HG02759 (cell line): ENCODE measurements around the gene RSRP1.
A peak's percentile ranks its signal among the peaks of the same experiment; 100 is the strongest.
"Not testable (repeated sequence)": the region's sequence is repeated elsewhere in the genome, so short reads cannot be mapped to it uniquely, and the experiment has no call there.

Source experiments
- ATAC-seq: cut with Tn5 transposase; IDR thresholded peaks from one replicate; pipeline ENCODE4 v1.9.1; 2021; ENCODE audit warnings: mild to moderate bottlenecking, moderate library complexity; ENCODE audit not compliant: unreplicated experiment

RSRP1 gene

DNA sequence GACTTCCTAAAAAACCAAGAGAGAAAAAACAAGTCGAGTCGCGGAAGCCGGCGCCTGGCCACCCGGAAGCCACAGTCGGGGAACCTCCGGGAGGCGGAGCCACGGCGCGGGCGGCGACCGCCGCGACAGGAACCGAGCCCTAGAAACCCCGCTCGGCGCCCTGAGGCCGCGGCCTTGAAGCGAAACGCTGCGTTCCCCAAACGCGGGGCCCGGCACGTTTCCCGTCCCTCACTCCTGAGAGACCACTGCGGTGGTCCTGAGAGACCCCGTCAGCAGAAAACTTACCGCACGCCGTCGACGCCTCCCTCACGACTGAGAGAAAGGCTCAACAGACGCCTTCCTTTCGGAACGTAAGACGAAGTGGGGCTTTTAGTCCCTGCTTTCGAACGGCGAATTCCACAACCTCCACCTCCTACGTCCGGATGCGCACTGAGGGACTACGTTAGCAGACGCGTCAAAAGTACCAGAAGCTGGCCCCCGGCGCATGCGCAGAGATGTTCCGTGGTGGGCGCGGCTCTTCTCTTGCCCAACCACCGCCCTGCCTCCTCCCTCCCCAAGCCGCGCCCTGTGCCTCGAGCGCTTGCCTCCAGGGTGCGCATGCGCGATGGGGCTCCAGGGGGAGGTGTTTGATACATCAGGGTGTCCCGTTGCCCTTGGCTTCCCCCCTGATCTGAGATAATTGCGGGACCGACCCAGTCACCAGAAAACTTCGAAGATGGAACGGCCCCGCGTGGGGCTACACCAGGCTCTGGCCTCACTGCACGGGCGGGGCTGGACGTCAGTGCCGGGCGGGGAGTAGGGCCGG is at the start of gene RSRP1:
Gene RSRP1 (minus strand): TSS at position 431 of the 805 bp plus-strand sequence. CDS start 491 bp downstream, outside the sequence.
- ATAC-seq = peak; percentile 89

- ATAC-seq = not testable (repeated sequence)
Measured at GRCh38 chr1:25296501-25296900, 49.2 kb upstream of the RSRP1 start.

- not testable (repeated sequence) for ATAC-seq
Measured at GRCh38 chr1:25294889-25295826, 47.9 kb upstream of the RSRP1 start.

GRCh38 chr1:25293426-25293825 is 46.2 kb upstream of the RSRP1 start:
- not testable (repeated sequence) for ATAC-seq

- not testable (repeated sequence) for ATAC-seq
Measured at GRCh38 chr1:25290043-25290442, 42.8 kb upstream of the RSRP1 start.

DNA sequence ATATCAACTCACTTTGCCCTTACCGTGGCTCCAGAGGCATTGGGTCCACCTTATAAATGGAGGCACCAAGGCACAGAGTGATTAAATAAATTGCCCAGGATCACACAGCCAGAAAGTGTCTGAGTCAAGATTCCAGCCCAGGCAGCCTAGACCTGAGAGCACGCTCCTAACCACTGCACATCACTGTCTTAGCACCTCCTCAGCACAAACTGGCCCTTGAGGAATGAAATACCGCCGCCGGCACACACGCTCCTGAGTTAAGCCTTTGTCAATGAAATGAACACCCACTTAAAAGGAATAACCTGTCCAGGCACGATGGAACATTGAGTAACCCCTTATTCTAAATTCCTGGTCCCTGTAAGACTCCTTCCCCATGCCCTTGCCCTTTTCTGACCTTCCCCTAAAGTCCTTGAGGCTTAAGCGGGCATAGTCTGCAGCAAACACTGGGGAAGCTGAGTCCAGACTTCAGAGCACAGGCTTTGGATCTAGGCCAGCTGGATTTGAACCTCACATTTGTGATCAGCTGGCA is 41.4 kb upstream of the RSRP1 start:
- not testable (repeated sequence) for ATAC-seq

GRCh38 chr1:25287164-25287563 is 39.9 kb upstream of the RSRP1 start:
- ATAC-seq = not testable (repeated sequence)

GRCh38 chr1:25285862-25286261 is 38.6 kb upstream of the RSRP1 start:
- ATAC-seq = not testable (repeated sequence)

DNA sequence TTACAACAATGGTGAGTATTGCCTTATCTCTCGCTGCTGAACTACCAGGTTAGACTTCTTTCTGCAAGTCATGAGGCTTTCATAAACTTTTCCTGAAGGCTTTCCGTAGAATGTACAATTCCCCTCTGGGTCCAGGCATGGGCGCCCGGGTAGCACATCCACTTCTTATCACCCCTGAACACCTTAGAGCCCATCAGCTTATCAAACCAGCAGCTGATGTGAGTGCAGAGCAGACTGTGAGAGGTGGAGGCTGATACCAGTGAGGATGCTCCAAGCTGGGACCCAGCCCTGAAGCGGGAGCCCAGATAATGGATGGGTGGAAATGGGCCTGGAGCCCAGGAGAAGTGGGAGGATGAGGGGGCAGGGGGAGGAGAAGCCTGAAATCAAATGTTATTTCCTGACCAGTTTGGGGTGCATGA is 32.4 kb upstream of the RSRP1 start:
- not testable (repeated sequence) for ATAC-seq

DNA sequence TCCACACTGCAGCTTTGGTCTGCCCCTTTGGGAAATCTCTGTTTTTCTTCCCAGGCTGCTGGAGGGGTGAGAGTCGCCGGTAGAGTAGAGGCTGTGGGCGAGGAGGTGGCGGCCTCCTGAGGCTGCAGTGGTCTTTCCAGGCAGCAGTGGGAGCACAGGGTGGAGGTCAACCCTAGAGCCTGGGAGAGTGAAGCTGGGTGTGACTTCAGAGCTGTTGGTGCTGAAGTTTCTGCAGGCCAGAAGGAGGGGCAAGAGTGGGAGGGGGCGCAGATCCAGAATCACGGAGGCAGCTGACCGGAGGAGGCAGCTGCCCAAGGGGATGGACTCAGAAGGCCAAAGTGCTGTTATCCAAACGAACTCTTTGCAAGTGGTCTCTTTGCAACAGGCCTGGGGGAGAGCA is 31.5 kb upstream of the RSRP1 start:
- not testable (repeated sequence) for ATAC-seq

- not testable (repeated sequence) for ATAC-seq
Measured at GRCh38 chr1:25278358-25278757, 31.1 kb upstream of the RSRP1 start.

- ATAC-seq = not testable (repeated sequence)
Measured at GRCh38 chr1:25277295-25277694, 30.0 kb upstream of the RSRP1 start.

DNA sequence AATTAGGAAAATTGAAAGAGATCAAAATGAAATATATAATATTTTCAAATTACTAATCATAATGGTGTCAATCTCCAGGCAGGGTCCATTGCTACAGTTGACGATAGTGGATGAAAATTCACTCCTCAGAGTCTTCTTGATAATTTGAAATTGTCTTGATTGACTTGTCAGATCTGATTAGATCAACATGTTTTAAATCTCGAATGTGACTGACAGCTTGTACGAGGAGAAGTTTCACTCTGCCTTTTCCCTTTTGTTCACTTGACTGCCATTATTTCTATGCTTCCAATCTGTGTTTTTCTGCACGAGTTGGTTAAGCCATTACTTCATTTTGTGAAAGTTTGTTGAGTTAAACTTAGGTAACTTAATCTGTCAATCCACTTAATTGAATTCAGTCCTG is 28.4 kb upstream of the RSRP1 start:
- not testable (repeated sequence) for ATAC-seq

DNA sequence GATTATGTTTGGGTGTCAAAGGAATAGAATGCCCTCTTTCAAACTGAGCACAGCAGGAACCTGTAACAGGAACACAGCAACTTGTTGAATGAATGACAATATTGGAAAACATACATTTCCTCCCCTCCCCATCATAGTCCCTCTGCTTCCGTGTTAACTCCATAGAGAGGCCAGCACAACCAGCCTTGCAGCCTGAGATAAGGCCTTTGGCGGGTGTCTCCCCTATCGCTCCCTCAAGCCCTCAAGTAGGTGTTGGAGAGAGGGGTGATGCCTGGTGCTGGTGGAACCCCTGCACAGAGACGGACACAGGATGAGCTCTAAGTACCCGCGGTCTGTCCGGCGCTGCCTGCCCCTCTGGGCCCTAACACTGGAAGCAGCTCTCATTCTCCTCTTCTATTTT is 25.0 kb upstream of the RSRP1 start, which contains the start of gene RHD:
Gene RHD (plus strand): TSS at position 272 of the 400 bp plus-strand sequence. CDS start 39 bp downstream, at position 311.
- ATAC-seq = not testable (repeated sequence)

GRCh38 chr1:25268143-25268760 is 21.0 kb upstream of the RSRP1 start:
- not testable (repeated sequence) for ATAC-seq

DNA sequence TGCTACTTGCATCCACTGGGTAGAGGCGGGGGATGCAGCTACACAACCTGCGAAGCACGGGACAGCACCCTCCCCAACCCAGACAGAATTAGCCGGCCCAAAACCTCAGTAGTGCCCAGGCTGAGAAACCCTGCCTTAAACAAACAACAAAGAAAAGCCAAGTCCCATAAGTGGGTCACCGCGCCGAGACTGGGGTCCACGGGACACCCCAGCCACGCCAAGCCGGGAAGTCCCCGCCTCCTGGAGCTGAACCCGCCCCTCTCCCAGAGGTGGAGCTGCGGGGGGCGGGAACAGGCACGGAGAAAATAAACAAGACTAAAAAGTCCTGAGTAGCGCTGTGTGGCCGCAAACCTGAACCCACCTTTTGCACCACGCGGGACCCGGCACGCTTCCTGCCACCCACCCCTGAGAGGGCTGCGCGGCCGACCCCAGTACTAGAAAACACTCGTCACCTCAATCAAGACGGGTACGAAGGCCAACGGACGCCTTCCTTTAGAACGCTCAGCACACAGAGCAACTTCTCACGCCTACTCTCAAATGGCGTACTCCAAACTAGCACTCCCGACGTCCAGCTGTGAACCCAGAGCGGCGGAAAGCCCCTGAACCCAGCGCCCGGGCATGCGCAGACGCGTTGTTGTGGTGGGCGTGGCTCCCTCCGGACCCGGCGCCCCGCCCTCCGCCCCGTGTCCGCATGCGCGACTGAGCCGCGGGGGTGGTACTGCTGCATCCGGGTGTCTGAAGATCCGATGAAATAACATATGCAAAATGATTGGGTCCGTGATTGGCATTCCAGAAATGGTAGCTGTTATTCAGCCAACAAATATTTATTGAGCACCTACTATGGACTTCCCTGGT is 20.3 kb upstream of the RSRP1 start:
- peak; percentile 88 for ATAC-seq

DNA sequence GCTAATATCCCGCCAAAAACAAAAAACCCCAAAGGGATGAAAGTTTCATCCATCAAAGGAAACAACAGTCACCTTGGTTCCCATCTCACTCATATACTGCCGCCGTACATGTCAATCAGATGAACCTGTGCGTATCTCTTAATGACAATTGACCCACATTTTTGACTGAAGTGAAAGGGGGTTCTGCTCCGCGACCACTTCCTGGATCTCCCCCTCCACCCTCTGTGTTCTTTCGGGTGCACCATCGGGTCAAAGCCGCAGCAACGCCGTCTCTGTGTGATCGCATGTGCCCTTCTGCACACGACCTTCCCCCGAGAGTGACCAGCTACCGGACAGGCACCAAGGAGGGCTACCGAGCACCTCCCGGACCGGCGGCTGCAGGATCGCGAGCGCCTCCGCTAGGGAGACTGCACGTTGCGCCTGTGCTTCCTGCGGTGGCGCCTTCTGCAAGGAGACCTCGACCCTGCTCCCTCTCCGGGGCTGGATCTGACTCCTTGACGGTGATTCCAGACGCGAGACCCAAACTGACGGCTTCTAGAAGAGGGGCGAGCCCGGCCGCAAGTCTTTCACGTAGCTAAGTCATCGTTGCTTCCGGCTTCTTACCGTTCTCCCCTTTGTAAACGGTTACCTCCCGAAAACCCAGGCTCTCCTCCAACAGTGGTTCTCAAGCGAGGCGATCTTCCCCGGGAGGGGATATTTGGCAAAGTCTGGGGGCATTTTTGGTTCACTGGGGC is 19.5 kb upstream of the RSRP1 start:
- ATAC-seq = peak; percentile 22

- not testable (repeated sequence) for ATAC-seq
Measured at GRCh38 chr1:25260336-25260735, 13.1 kb upstream of the RSRP1 start.

DNA sequence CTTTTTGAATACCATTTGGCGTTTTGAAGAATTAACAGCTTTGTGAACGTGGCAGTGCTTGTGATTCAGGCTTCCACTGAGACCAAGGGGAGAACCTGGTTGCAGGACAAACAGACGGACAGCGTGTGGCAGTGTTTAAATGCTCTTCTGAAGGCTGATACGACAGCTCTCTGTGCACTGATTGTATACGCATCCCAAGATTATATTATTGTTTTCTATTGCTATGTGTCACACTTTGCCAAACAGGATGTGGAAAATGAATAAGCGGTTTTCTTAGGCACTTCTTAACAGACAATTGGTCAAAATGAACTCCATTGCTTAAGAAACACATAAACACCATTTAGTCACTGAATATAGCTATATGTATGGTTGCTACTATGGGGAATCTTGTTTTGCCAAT is 12.6 kb upstream of the RSRP1 start:
- ATAC-seq = not testable (repeated sequence)
